ENCODE data around the gene SIAH3.

The SIAH3 gene

DNA sequence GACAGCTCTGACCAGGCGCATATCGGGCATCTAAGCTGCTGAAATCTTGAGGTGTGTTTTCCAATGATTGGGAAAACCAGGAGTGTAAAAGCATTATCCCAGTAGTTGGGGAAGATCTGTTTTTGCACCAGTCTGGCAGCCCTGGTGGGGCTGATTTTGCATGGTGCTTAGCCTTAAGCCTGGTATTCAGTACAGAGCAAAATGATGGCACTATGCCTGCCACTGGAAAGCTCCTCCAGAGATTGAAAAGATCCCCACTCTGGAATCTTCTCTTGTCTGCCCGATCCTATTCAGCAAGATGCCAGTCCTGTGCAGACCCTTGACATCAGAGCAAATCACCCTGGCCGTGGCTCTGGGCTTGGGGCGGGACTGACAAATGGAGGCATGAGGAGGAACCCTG lies 44.7 kb upstream of the SIAH3 start:
- Histone ChIP-seq H3K9ac (ENCODE audit: low read length) (no peak overlapping the region), H3K36me3 (replicated peaks; ENCODE audit: insufficient read depth, low read length) (no peaks in the 10 kb centered on the region), H3K4me1 (ENCODE audit: low read length) (no peaks in the 10 kb centered on the region), H2AFZ (ENCODE audit: low read length) (no peak overlapping the region), H3K4me2 (ENCODE audit: low read depth, low read length) (no peak overlapping the region), H3K27ac (ENCODE audit: low read length) (no peak overlapping the region), H3K79me2 (ENCODE audit: low read length) (no peaks in the 10 kb centered on the region), H3K27me3 (replicated peaks; ENCODE audit: insufficient read depth, low read length) (no peaks in the 10 kb centered on the region), H3F3A (ENCODE audit: insufficient read depth, low read length) (no peaks in the 10 kb centered on the region), H3K4me3 (ENCODE audit: low read length) (no peak overlapping the region), H3K9me2 (replicated peaks; ENCODE audit: insufficient read depth, low read length) (no peaks in the 10 kb centered on the region), H4K20me1 (ENCODE audit: insufficient read depth, low read length) (no peaks in the 10 kb centered on the region), H3K9me3 (replicated peaks; ENCODE audit: insufficient read depth, low read length) (no peaks in the 10 kb centered on the region)
- DNase-seq = no peak
- TF ChIP-seq EZH2phosphoT487 (IDR thresholded peaks at IDR 0.05; ENCODE audit: low read length) = no peak
- no peak for TF ChIP-seq EZH2 (optimal IDR thresholded peaks at IDR 0.05; ENCODE audit: low read depth, low read length)
- TF ChIP-seq, protein P1, sequence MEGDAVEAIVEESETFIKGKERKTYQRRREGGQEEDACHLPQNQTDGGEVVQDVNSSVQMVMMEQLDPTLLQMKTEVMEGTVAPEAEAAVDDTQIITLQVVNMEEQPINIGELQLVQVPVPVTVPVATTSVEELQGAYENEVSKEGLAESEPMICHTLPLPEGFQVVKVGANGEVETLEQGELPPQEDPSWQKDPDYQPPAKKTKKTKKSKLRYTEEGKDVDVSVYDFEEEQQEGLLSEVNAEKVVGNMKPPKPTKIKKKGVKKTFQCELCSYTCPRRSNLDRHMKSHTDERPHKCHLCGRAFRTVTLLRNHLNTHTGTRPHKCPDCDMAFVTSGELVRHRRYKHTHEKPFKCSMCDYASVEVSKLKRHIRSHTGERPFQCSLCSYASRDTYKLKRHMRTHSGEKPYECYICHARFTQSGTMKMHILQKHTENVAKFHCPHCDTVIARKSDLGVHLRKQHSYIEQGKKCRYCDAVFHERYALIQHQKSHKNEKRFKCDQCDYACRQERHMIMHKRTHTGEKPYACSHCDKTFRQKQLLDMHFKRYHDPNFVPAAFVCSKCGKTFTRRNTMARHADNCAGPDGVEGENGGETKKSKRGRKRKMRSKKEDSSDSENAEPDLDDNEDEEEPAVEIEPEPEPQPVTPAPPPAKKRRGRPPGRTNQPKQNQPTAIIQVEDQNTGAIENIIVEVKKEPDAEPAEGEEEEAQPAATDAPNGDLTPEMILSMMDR (IDR thresholded peaks at IDR 0.05; ENCODE audit: low read length) = no peak

DNA sequence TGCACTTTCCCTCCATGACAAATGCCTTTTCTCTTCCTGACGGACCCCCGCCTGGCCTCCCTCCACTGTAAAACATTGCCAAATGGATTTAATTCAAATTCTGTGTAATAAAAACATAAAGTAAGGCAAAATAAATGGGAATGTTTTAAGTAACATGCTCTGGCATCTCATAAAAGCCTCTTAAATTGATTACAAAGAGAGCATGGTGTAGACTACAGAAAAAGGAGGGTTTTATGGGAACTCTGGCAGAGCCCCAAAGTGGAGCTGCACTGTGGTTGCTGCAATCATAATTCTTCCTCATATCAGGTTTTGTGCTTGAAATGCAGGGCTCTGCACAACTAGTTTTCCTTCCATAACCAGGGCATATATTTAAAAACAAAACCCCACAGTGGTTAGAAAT lies 44.3 kb upstream of the SIAH3 start:
- H4K20me1 ChIP-seq (ENCODE audit: insufficient read depth, low read length) = no peaks in the 10 kb centered on the region
- H3F3A ChIP-seq (ENCODE audit: insufficient read depth, low read length) = no peaks in the 10 kb centered on the region
- H3K79me2 ChIP-seq (ENCODE audit: low read length) = no peaks in the 10 kb centered on the region
- H3K9ac ChIP-seq (ENCODE audit: low read length) = no peak overlapping the region
- H3K4me3 ChIP-seq (ENCODE audit: low read length) = no peak overlapping the region
- no peaks in the 10 kb centered on the region for H3K36me3 ChIP-seq (replicated peaks; ENCODE audit: insufficient read depth, low read length)
- H3K4me2 ChIP-seq (ENCODE audit: low read depth, low read length) = no peak overlapping the region
- no peaks in the 10 kb centered on the region for H3K9me2 ChIP-seq (replicated peaks; ENCODE audit: insufficient read depth, low read length)
- no peaks in the 10 kb centered on the region for H3K4me1 ChIP-seq (ENCODE audit: low read length)
- DNase-seq = no peak
- TF ChIP-seq EZH2phosphoT487 (IDR thresholded peaks at IDR 0.05; ENCODE audit: low read length) (no peak), EZH2 (optimal IDR thresholded peaks at IDR 0.05; ENCODE audit: low read depth, low read length) (no peak)
- TF ChIP-seq, protein P1 (IDR thresholded peaks at IDR 0.05; ENCODE audit: low read length) = no peak
- no peak overlapping the region for H2AFZ ChIP-seq (ENCODE audit: low read length)
- H3K9me3 ChIP-seq (replicated peaks; ENCODE audit: insufficient read depth, low read length) = no peaks in the 10 kb centered on the region
- no peak overlapping the region for H3K27ac ChIP-seq (ENCODE audit: low read length)
- H3K27me3 ChIP-seq (replicated peaks; ENCODE audit: insufficient read depth, low read length) = no peaks in the 10 kb centered on the region

GRCh38 chr13:45892513-45892912 lies 41.0 kb upstream of the SIAH3 start:
- Histone ChIP-seq H3K4me2 (ENCODE audit: low read depth, low read length) (no peak overlapping the region), H3K79me2 (ENCODE audit: low read length) (no peaks in the 10 kb centered on the region), H3K9me2 (replicated peaks; ENCODE audit: insufficient read depth, low read length) (no peaks in the 10 kb centered on the region), H3K4me3 (ENCODE audit: low read length) (no peak overlapping the region), H3K4me1 (ENCODE audit: low read length) (no peaks in the 10 kb centered on the region), H3K9me3 (replicated peaks; ENCODE audit: insufficient read depth, low read length) (no peaks in the 10 kb centered on the region), H3K27me3 (replicated peaks; ENCODE audit: insufficient read depth, low read length) (no peaks in the 10 kb centered on the region), H3K27ac (ENCODE audit: low read length) (no peak overlapping the region), H3K36me3 (replicated peaks; ENCODE audit: insufficient read depth, low read length) (no peaks in the 10 kb centered on the region), H3K9ac (ENCODE audit: low read length) (no peak overlapping the region), H3F3A (ENCODE audit: insufficient read depth, low read length) (no peaks in the 10 kb centered on the region), H2AFZ (ENCODE audit: low read length) (no peak overlapping the region), H4K20me1 (ENCODE audit: insufficient read depth, low read length) (no peaks in the 10 kb centered on the region)
- no peak for DNase-seq
- TF ChIP-seq, protein P1 (IDR thresholded peaks at IDR 0.05; ENCODE audit: low read length) = no peak
